NT2/D1 (cell line): ENCODE results near the gene RBFOX2.

Experiments used
- SUZ12 ChIP-seq: IDR thresholded peaks from 2 replicates; pipeline ENCODE4 v1.6.1; 2011; ENCODE audit not compliant: insufficient read length, insufficient read depth; ENCODE audit errors: extremely low read depth
- YY1 ChIP-seq: IDR thresholded peaks from 2 replicates; pipeline ENCODE4 v1.6.1; 2011; ENCODE audit not compliant: insufficient read length, insufficient read depth

GRCh38 chr22:35844886-35845285 lies 183.7 kb downstream of the RBFOX2 start:
- TF ChIP-seq SUZ12 (no peak), YY1 (no peak)
